DND-41 (cell line): Measurements from ENCODE around the gene AKAP13.

ENCODE experiments used
- ATAC-seq: fragments of 200-7000 bp; cut with Tn5 transposase; 3 replicates; pipeline ENCODE4 v1.9.1; 2021; ENCODE audit warnings: low read depth; ENCODE audit not compliant: insufficient read depth
- DNase-seq: peaks from one replicate; pipeline ENCODE4 v3.0.0-alpha.2; 2020
- H2AFZ ChIP-seq: 2 replicates; pipeline ENCODE4 v1.6.0; 2012; ENCODE audit warnings: low read depth, low read length
- H3K27ac ChIP-seq: 2 replicates; pipeline ENCODE4 v1.5.1; 2012; ENCODE audit warnings: low read length, inconsistent platforms
- H3K27me3 ChIP-seq: fragments of 200-600 bp; sonication (generic); 2 replicates; pipeline ENCODE4 v1.6.0; 2012; ENCODE audit warnings: low read length, mild to moderate bottlenecking, inconsistent platforms; ENCODE audit not compliant: insufficient read depth, poor library complexity
- H3K36me3 ChIP-seq: 2 replicates; pipeline ENCODE4 v1.5.1; 2012; ENCODE audit warnings: low read length, inconsistent platforms; ENCODE audit not compliant: insufficient read depth
- H3K4me1 ChIP-seq: 2 replicates; pipeline ENCODE4 v1.5.1; 2012; ENCODE audit warnings: mild to moderate bottlenecking, low read length; ENCODE audit not compliant: insufficient read depth
- H3K4me2 ChIP-seq: 2 replicates; pipeline ENCODE4 v1.6.0; 2012; ENCODE audit warnings: mild to moderate bottlenecking, moderate library complexity, low read length, inconsistent platforms; ENCODE audit not compliant: insufficient read depth
- H3K4me3 ChIP-seq, 2 experiments: fragments of 200-600 bp in 1 of 2; shearing (Covaris generic) in 1 of 2; 2 replicates each; pipeline ENCODE4 v1.5.1; 2012 to 2016; ENCODE audit warnings: inconsistent platforms in 2 of 2, low read length in 2 of 2, mild to moderate bottlenecking in 2 of 2, low read depth in 1 of 2, moderate library complexity in 1 of 2
- H3K79me2 ChIP-seq: 2 replicates; pipeline ENCODE4 v1.6.0; 2012; ENCODE audit warnings: low read length, inconsistent platforms; ENCODE audit not compliant: insufficient read depth
- H3K9ac ChIP-seq: 2 replicates; pipeline ENCODE4 v1.6.0; 2012; ENCODE audit warnings: low read depth, mild to moderate bottlenecking, inconsistent platforms, low read length, moderate library complexity
- H3K9me3 ChIP-seq: 2 replicates; pipeline ENCODE4 v1.5.1; 2012; ENCODE audit warnings: low read length, moderate library complexity, mild to moderate bottlenecking, inconsistent platforms; ENCODE audit not compliant: insufficient read depth, severe bottlenecking
- H4K20me1 ChIP-seq: 2 replicates; pipeline ENCODE4 v1.6.0; 2012; ENCODE audit warnings: low read length; ENCODE audit not compliant: insufficient read depth
- EZH2 ChIP-seq: IDR thresholded peaks from 3 replicates; pipeline ENCODE4 v1.6.1; 2012; ENCODE audit warnings: borderline replicate concordance, low read depth, mild to moderate bottlenecking, moderate library complexity, low read length, inconsistent platforms; ENCODE audit not compliant: severe bottlenecking
- TF ChIP-seq, protein P1 (sequence below): IDR thresholded peaks from 2 replicates; pipeline ENCODE4 v1.5.1; 2012; ENCODE audit warnings: borderline replicate concordance, low read length, moderate library complexity, mild to moderate bottlenecking; ENCODE audit not compliant: poor library complexity, severe bottlenecking; ENCODE audit errors: extremely low read depth

AKAP13 gene

GRCh38 chr15:85706779-85707518 lies 326.5 kb downstream of the AKAP13 start:
- Histone ChIP-seq H3K79me2 (peaks cover 44% of the 10 kb centered on the region), H3K9ac (peak overlapping the region; percentile 59), H3K4me1 (peaks cover 61% of the 10 kb centered on the region), H3K36me3 (peaks cover 26% of the 10 kb centered on the region), H3K9me3 (no peaks in the 10 kb centered on the region), H4K20me1 (no peaks in the 10 kb centered on the region), H3K4me3 (peak overlapping the region; percentile 2 to 53; a peak in 3 of 4 replicates), H3K27ac (peak overlapping the region; percentile 87), H3K27me3 (no peaks in the 10 kb centered on the region), H3K4me2 (peak overlapping the region; percentile 63), H2AFZ (peak overlapping the region; percentile 79)
- TF ChIP-seq, protein P1, sequence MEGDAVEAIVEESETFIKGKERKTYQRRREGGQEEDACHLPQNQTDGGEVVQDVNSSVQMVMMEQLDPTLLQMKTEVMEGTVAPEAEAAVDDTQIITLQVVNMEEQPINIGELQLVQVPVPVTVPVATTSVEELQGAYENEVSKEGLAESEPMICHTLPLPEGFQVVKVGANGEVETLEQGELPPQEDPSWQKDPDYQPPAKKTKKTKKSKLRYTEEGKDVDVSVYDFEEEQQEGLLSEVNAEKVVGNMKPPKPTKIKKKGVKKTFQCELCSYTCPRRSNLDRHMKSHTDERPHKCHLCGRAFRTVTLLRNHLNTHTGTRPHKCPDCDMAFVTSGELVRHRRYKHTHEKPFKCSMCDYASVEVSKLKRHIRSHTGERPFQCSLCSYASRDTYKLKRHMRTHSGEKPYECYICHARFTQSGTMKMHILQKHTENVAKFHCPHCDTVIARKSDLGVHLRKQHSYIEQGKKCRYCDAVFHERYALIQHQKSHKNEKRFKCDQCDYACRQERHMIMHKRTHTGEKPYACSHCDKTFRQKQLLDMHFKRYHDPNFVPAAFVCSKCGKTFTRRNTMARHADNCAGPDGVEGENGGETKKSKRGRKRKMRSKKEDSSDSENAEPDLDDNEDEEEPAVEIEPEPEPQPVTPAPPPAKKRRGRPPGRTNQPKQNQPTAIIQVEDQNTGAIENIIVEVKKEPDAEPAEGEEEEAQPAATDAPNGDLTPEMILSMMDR, result peak; percentile 26
- TF ChIP-seq EZH2, result no peak
- ATAC-seq (peak; percentile 75), DNase-seq (peak; percentile 59)

DNA sequence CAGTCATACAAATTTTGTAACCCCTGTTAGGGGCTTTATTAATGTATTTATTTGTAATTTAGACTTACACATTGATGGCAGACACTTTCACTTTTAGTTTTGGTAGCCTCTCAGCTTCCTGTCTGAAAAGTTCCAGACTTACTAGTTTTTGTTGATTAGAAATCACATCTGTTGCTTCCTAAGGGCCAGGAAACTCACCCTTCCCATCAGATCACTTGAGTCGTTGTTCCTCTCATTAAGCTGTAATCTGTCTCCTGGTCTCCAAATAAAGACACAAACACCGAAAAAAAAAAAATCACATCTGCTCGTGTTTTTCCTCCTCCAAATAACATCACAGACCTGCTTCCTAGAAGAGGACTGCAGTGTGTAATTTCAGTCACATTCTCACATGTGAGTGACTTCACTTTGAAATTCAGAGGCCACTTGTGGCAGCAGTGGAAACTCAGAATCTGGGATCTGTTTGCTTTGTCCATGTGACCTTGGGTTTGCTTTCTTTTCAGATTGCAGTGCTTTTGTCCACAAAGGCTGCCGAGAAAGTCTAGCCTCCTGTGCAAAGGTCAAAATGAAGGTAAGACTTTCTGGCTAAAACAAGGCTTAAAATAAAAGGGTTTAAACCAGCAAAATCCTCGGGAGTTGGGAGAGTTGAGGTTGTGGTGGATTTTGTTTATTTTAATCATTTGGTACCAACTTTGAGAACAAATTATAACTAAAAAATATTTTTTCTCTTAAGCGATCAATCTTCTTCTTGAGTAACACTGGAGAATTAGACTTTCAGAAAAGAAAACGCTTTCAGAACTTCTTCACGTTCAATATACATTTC lies 327.3 kb downstream of the AKAP13 start:
- H3K36me3 ChIP-seq, result peaks cover 31% of the 10 kb centered on the region
- no peaks in the 10 kb centered on the region for H3K27me3 ChIP-seq
- peak overlapping the region; percentile 2 to 53; a peak in 3 of 4 replicates for H3K4me3 ChIP-seq
- no peaks in the 10 kb centered on the region for H3K9me3 ChIP-seq
- H3K79me2 ChIP-seq, result peaks cover 40% of the 10 kb centered on the region
- H4K20me1 ChIP-seq, result no peaks in the 10 kb centered on the region
- peak overlapping the region; percentile 59 for H3K9ac ChIP-seq
- peaks cover 53% of the 10 kb centered on the region for H3K4me1 ChIP-seq
- DNase-seq (peak; percentile 22), ATAC-seq (peak; percentile 38)
- TF ChIP-seq, protein P1, result no peak
- no peak for TF ChIP-seq EZH2
- H3K27ac ChIP-seq, result peak overlapping the region; percentile 87
- peak overlapping the region; percentile 63 for H3K4me2 ChIP-seq
- H2AFZ ChIP-seq, result peak overlapping the region; percentile 79

- no peaks in the 10 kb centered on the region for H4K20me1 ChIP-seq
- H3K4me1 ChIP-seq, result peaks cover 45% of the 10 kb centered on the region
- peak overlapping the region; percentile 87 for H3K27ac ChIP-seq
- H3K4me2 ChIP-seq, result peak overlapping the region; percentile 63; the same call in 1 of the 2 replicates
- peaks cover 37% of the 10 kb centered on the region for H3K36me3 ChIP-seq
- DNase-seq, result no peak
- H3K4me3 ChIP-seq, result no peak overlapping the region
- H3K9me3 ChIP-seq, result no peaks in the 10 kb centered on the region
- H3K9ac ChIP-seq, result no peak overlapping the region
- H3K27me3 ChIP-seq, result no peaks in the 10 kb centered on the region
- peaks cover 33% of the 10 kb centered on the region for H3K79me2 ChIP-seq
- TF ChIP-seq, protein P1, result no peak
- TF ChIP-seq EZH2, result no peak
- ATAC-seq, result no peak
- no peak overlapping the region for H2AFZ ChIP-seq
Measured at GRCh38 chr15:85708402-85708941, 328.1 kb downstream of the AKAP13 start.
